BE2C (cell line): ENCODE measurements around the gene ZNF18.
"Not testable (repeated sequence)": the region's sequence is repeated elsewhere in the genome, so short reads cannot be mapped to it uniquely, and the experiment has no call there.

ENCODE experiments used
- DNase-seq: peaks from one replicate; pipeline ENCODE4 v3.0.0-alpha.2; 2020
- H3K27me3 ChIP-seq: fragments of 250-450 bp; sonication (Bioruptor Pico); 2 replicates; pipeline ENCODE4 v1.5.1; 2020; ENCODE audit warnings: mild to moderate bottlenecking
- H3K36me3 ChIP-seq: fragments of 250-450 bp; sonication (Bioruptor Pico); 2 replicates; pipeline ENCODE4 v1.5.1; 2020; ENCODE audit warnings: mild to moderate bottlenecking
- H3K4me1 ChIP-seq: fragments of 250-450 bp; sonication (Bioruptor Pico); 2 replicates; pipeline ENCODE4 v1.5.1; 2020
- H3K4me3 ChIP-seq: 2 replicates; pipeline ENCODE4 v1.5.1; 2011; ENCODE audit warnings: low read depth, low read length
- H3K9me3 ChIP-seq: fragments of 250-450 bp; sonication (Bioruptor Pico); 2 replicates; pipeline ENCODE4 v1.5.1; 2020
- TF ChIP-seq, protein P1 (sequence below): IDR thresholded peaks from 2 replicates; pipeline ENCODE4 v1.5.1; 2012; ENCODE audit warnings: mild to moderate bottlenecking, low read depth, low read length

The ZNF18 gene

GRCh38 chr17:11953924-11954323 lies 43.4 kb downstream of the ZNF18 start:
- Histone ChIP-seq H3K4me1 (no peaks in the 10 kb centered on the region), H3K27me3 (no peaks in the 10 kb centered on the region), H3K36me3 (no peaks in the 10 kb centered on the region), H3K4me3 (no peak overlapping the region), H3K9me3 (no peaks in the 10 kb centered on the region)
- TF ChIP-seq, protein P1, sequence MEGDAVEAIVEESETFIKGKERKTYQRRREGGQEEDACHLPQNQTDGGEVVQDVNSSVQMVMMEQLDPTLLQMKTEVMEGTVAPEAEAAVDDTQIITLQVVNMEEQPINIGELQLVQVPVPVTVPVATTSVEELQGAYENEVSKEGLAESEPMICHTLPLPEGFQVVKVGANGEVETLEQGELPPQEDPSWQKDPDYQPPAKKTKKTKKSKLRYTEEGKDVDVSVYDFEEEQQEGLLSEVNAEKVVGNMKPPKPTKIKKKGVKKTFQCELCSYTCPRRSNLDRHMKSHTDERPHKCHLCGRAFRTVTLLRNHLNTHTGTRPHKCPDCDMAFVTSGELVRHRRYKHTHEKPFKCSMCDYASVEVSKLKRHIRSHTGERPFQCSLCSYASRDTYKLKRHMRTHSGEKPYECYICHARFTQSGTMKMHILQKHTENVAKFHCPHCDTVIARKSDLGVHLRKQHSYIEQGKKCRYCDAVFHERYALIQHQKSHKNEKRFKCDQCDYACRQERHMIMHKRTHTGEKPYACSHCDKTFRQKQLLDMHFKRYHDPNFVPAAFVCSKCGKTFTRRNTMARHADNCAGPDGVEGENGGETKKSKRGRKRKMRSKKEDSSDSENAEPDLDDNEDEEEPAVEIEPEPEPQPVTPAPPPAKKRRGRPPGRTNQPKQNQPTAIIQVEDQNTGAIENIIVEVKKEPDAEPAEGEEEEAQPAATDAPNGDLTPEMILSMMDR: no peak
- DNase-seq: no peak

DNA sequence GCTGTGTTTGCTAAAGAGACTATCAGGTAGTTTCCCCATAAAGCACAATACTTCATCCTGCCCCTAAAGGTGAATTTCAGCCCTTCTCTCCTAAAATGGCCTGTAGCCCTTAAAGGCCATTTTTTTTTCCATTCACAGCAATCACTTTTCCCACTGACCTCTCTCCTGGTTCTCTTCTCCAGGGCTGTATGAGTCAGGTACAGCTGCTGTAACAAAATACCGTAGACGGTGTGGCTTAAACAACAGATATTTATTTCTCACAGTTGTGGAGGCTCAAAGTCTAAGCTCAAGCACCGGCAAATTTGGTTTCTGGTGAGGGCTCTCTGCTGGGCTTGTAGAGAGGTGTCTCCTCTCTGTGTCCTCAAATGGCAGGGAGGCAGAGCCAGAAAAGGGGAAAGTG lies 44.7 kb downstream of the ZNF18 start:
- DNase-seq: no peak
- no peaks in the 10 kb centered on the region for H3K27me3 ChIP-seq
- no peaks in the 10 kb centered on the region for H3K9me3 ChIP-seq
- no peak overlapping the region for H3K4me3 ChIP-seq
- H3K4me1 ChIP-seq: no peaks in the 10 kb centered on the region
- TF ChIP-seq, protein P1: no peak
- no peaks in the 10 kb centered on the region for H3K36me3 ChIP-seq

DNA sequence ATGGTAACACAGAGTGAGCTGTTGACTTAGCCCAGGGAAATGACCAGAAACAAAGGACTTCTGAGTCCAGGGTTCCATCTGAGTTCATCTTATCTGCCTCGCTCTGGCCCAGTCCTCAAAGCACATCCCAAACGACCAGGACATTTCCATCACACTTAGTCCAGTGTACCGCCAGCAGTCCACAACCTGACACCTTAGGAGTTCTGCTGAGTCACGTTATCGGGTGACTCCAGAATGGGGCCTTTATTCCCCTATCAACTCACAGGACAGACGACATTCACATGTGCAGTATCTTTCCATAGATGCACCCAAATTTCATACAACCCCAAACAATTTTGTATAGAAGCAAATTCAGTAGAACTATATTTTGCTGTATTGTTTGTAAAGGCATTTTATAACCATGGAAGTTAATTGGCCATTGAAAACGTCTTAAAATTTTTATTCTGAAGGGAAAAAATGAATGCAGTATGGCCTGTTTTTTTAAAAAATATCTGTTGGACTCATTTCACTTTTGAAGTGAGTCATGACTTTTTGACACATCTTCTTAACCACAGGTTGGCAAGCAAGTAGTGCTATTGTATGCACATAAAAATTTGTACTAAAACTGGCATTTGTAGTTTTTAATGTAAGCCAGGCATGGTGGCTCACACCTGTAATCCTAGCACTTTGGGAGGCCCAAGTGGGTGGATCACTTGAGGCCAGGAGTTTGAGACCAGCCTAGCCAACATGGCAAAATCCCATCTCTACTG lies 46.3 kb downstream of the ZNF18 start:
- no peak for DNase-seq
- H3K9me3 ChIP-seq: no peaks in the 10 kb centered on the region
- H3K4me3 ChIP-seq: no peak overlapping the region
- no peaks in the 10 kb centered on the region for H3K27me3 ChIP-seq
- TF ChIP-seq, protein P1: no peak
- no peaks in the 10 kb centered on the region for H3K36me3 ChIP-seq
- H3K4me1 ChIP-seq: no peaks in the 10 kb centered on the region

GRCh38 chr17:11949571-11949970 lies 47.7 kb downstream of the ZNF18 start:
- not testable (repeated sequence) for H3K4me3 ChIP-seq, H3K27me3 ChIP-seq, H3K4me1 ChIP-seq, DNase-seq, H3K36me3 ChIP-seq, H3K9me3 ChIP-seq

DNA sequence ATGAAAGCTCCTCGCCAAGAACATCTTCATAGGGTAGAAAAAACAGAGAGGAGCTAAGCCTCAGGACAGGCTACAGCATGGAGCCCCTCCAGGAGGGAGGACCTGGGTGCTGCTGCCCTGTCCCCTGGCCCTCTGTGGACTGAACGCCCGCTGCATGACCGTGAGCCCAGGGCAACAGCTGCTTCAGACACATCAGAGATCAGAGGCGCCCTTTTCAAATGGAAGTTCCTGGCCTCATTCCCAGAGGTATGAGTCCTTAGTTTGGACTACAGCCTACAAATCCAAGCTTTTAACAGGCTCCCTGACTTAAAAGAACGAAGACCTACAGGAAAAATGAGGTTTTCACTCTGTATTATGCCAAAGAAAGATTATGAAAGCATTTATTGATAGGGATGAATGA lies 48.5 kb downstream of the ZNF18 start:
- Histone ChIP-seq H3K4me3 (no peak overlapping the region), H3K9me3 (no peaks in the 10 kb centered on the region), H3K4me1 (no peaks in the 10 kb centered on the region), H3K36me3 (no peaks in the 10 kb centered on the region), H3K27me3 (no peaks in the 10 kb centered on the region)
- DNase-seq: no peak
- TF ChIP-seq, protein P1: no peak

DNA sequence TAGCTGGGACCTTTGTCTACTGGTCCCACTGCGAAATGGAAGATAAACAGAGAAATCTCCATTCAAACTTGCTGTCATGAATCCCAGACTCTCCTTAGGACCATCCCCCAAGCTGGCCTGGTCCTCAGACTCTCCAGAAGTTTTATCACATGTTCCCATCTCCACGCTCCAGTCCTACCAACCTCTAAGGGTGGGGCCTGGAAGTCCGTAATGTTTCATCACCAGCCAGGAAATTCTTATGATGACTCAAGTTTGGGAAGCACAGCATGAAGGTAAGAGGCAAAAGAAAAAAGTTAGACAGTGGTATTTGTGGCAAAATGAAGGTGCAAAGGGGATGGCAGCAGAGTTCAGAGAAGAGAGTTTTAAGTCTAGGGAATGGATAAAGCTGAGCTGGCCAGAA lies 52.7 kb downstream of the ZNF18 start:
- no peak for DNase-seq
- Histone ChIP-seq H3K4me3 (no peak overlapping the region), H3K27me3 (no peaks in the 10 kb centered on the region), H3K9me3 (no peaks in the 10 kb centered on the region), H3K36me3 (no peaks in the 10 kb centered on the region), H3K4me1 (no peaks in the 10 kb centered on the region)
- TF ChIP-seq, protein P1: no peak
